ENCODE results near the gene MYOD1.

The MYOD1 gene

GRCh38 chr11:17743808-17744119, 24.4 kb downstream of the MYOD1 start:
- TF ChIP-seq REST (IDR thresholded peaks at IDR 0.05; ENCODE audit: insufficient read depth in 1 of 2, low read depth in 2 of 2, low read length in 2 of 2) (no peak), SIN3A (IDR thresholded peaks at IDR 0.05; ENCODE audit: borderline replicate concordance, insufficient read depth, low read length) (no peak), TAF1 (IDR thresholded peaks at IDR 0.05; ENCODE audit: borderline replicate concordance, insufficient read depth, low read length) (no peak), FOXP2 (optimal IDR thresholded peaks at IDR 0.05; ENCODE audit: borderline replicate concordance, extremely low read depth, extremely low read length, insufficient read depth) (no peak), POLR2AphosphoS5 (IDR thresholded peaks at IDR 0.05; ENCODE audit: low read depth, low read length) (no peak)

GRCh38 chr11:17744151-17744940, 25.0 kb downstream of the MYOD1 start:
- TF ChIP-seq REST (IDR thresholded peaks at IDR 0.05; ENCODE audit: insufficient read depth in 1 of 2, low read depth in 2 of 2, low read length in 2 of 2) = no peak

- TF ChIP-seq SIN3A (IDR thresholded peaks at IDR 0.05; ENCODE audit: borderline replicate concordance, insufficient read depth, low read length) (no peak), REST (IDR thresholded peaks at IDR 0.05; ENCODE audit: insufficient read depth in 1 of 2, low read depth in 2 of 2, low read length in 2 of 2) (no peak), POLR2AphosphoS5 (IDR thresholded peaks at IDR 0.05; ENCODE audit: low read depth, low read length) (no peak), FOXP2 (optimal IDR thresholded peaks at IDR 0.05; ENCODE audit: borderline replicate concordance, extremely low read depth, extremely low read length, insufficient read depth) (no peak), TAF1 (IDR thresholded peaks at IDR 0.05; ENCODE audit: borderline replicate concordance, insufficient read depth, low read length) (no peak)
Observed at GRCh38 chr11:17745023-17745772, 25.8 kb downstream of the MYOD1 start.

GRCh38 chr11:17746096-17746495, 26.7 kb downstream of the MYOD1 start:
- TF ChIP-seq TAF1 (IDR thresholded peaks at IDR 0.05; ENCODE audit: borderline replicate concordance, insufficient read depth, low read length) (no peak), SIN3A (IDR thresholded peaks at IDR 0.05; ENCODE audit: borderline replicate concordance, insufficient read depth, low read length) (no peak), REST (IDR thresholded peaks at IDR 0.05; ENCODE audit: insufficient read depth in 1 of 2, low read depth in 2 of 2, low read length in 2 of 2) (no peak), POLR2AphosphoS5 (IDR thresholded peaks at IDR 0.05; ENCODE audit: low read depth, low read length) (no peak), FOXP2 (optimal IDR thresholded peaks at IDR 0.05; ENCODE audit: borderline replicate concordance, extremely low read depth, extremely low read length, insufficient read depth) (no peak)

Measured in PFSK-1 (cell line).